ENCODE results near the gene ADAM20.
"Not testable (repeated sequence)": the region's sequence is repeated elsewhere in the genome, so short reads cannot be mapped to it uniquely, and the experiment has no call there.

The ADAM20 gene

DNA sequence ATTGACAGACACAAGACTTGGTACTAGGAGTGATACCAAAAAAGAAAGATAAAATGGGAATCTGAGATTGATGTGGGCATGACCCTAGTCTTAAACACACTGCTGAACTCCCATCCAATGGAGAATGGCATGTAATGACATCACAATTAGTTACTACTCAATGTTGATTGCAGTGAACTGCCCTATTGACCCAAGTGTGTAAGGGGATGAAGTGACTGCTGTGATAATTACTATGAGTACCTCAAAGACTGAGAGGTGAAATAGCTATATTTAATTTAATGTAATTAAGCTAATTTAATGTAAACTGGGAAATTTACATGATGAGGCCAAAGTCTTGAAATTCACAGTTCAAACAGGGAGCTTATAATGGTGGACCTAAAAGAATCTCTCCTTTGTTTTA, at the start of gene ADAM20:
Gene ADAM20, minus strand, starts transcription at position 101 of the 400 bp plus-strand sequence. CDS start 10,247 bp downstream, outside the sequence.
- no peak for DNase-seq (ENCODE audit: insufficient read length, low spot score)
- FAIRE-seq = no peak

GRCh38 chr14:70576891-70577290, 42.1 kb upstream of the ADAM20 start:
- DNase-seq (ENCODE audit: insufficient read length, low spot score) = no peak
- no peak for FAIRE-seq

DNA sequence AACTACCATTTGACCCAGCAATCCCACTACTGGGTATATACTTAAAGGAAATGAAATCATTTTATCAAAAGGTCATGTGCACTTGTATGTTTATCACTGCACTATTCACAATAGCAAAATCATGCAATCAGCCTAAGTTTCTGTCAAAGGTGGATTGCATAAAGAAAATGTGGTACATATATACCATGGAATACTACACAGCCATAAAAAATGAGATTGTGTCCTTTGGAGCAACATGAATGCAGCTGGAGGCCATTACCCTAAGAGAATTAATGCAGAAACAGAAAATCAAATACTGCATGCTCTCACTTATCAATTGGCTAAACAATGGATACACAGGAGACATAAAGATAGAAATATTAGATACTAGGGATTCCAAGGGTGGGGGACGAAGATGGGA, 38.2 kb upstream of the ADAM20 start:
- no peak for DNase-seq (ENCODE audit: insufficient read length, low spot score)
- FAIRE-seq = no peak

DNA sequence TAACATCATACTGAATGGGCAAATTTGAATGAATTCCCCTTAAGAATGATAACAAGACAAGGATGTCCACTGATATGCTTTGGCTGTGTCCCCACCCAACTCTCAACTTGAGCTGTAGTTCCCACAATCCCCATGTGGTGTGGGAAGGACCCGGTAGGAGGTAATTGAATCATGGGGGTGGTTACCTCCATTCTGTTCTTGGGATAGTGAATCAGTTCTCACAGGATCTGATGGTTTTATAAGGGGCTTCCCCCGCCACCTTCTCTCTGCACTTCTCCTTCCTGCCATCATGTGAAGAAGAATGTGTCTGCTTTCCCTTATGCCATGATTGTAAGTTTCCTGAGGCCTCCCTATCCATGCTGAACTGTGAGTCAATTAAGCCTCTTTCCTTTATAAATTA, 36.3 kb upstream of the ADAM20 start:
- FAIRE-seq = no peak
- no peak for DNase-seq (ENCODE audit: insufficient read length, low spot score)

DNA sequence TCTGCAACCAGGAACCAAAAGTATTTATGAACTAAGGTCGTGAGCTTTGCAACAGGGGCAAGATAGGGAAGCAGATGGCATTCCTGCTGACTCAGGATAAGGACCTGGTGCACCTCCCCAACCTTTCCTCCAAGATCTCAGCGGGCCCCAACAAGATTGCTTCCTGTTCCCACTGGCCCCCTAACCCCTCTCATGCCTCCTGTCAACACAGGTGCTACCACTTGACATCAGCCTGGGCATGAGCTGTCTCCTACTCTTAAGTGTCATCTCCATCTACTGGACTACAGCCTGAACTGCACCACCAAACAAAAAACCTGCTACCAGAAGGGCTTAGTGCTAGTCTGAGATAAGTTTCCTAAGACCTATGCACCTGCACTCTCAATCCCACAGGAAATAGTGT, 33.0 kb upstream of the ADAM20 start:
- DNase-seq (ENCODE audit: insufficient read length, low spot score) = peak; percentile 7
- peak; percentile 71 for FAIRE-seq

GRCh38 chr14:70563869-70564268, 29.1 kb upstream of the ADAM20 start:
- no peak for DNase-seq (ENCODE audit: insufficient read length, low spot score)
- FAIRE-seq = no peak

- FAIRE-seq (no peak), DNase-seq (ENCODE audit: insufficient read length, low spot score) (no peak)
These were observed 28.6 kb upstream of the ADAM20 start for GRCh38 chr14:70563417-70563816.

GRCh38 chr14:70558356-70558755, 23.6 kb upstream of the ADAM20 start:
- DNase-seq (ENCODE audit: insufficient read length, low spot score) = no peak
- no peak for FAIRE-seq

DNA sequence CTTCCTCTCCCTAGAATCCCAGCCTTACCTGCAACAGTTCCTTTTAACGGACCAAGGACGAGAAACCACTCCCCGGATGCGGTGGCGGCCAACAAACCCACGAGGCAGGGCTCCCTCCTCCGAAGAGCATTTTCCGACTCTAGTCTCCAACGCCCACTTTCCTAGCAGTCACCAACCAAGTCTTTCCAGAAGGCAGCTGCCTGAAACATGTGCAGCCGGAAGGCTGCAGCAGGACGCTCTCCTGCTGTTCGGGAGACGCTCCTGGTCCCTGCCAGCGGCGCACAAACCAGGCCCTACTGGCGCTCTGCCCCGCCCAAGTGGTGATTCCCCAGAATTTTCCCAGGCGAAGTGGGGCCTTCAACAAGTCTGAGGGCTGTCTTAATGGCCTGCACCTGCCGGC, 21.1 kb upstream of the ADAM20 start:
- DNase-seq (ENCODE audit: insufficient read length, low spot score) = no peak

DNA sequence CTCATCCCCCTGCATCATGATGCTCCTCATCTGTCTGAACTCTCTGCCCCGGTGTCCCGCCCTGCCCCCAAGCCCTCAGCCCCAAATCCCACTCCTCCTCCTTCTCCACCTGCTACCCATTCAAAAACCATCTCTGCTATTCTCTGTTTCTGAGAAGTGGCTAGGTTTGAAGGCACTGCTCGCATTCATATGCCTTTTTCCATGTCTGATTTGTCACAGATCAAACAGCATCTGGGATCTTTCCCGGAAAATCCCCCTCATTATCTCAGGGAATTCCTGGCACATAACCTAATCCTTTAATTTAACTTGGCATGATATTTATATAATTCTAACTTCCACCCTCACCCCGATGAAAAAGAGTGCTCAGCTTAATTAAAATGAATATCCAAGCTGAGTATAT, 3.3 kb upstream of the ADAM20 start:
- DNase-seq (ENCODE audit: insufficient read length, low spot score) = no peak

More for the DNA sequence above, 21.1 kb upstream of the ADAM20 start:
- no peak for FAIRE-seq

GRCh38 chr14:70536830-70537229, 2.0 kb upstream of the ADAM20 start:
- FAIRE-seq = no peak
- no peak for DNase-seq (ENCODE audit: insufficient read length, low spot score)

More for the DNA sequence above, 3.3 kb upstream of the ADAM20 start:
- FAIRE-seq = no peak

- DNase-seq (ENCODE audit: insufficient read length, low spot score) = no peak
- FAIRE-seq = no peak
These were observed 4.4 kb downstream of the ADAM20 start for GRCh38 chr14:70530417-70530816.

GRCh38 chr14:70527501-70528105, 7.2 kb downstream of the ADAM20 start:
- DNase-seq (ENCODE audit: insufficient read length, low spot score) = no peak

GRCh38 chr14:70525691-70526090, 9.1 kb downstream of the ADAM20 start:
- FAIRE-seq (no peak), DNase-seq (ENCODE audit: insufficient read length, low spot score) (no peak)

More at GRCh38 chr14:70527501-70528105, 7.2 kb downstream of the ADAM20 start:
- no peak for FAIRE-seq

GRCh38 chr14:70515811-70516210, 19.0 kb downstream of the ADAM20 start:
- DNase-seq (ENCODE audit: insufficient read length, low spot score) = no peak

GRCh38 chr14:70514168-70515069, 20.4 kb downstream of the ADAM20 start:
- no peak for FAIRE-seq

More at GRCh38 chr14:70515811-70516210, 19.0 kb downstream of the ADAM20 start:
- FAIRE-seq = no peak

GRCh38 chr14:70498191-70498590, 36.6 kb downstream of the ADAM20 start:
- no peak for FAIRE-seq
- no peak for DNase-seq (ENCODE audit: insufficient read length, low spot score)

More at GRCh38 chr14:70514168-70515069, 20.4 kb downstream of the ADAM20 start:
- DNase-seq (ENCODE audit: insufficient read length, low spot score) = no peak

- FAIRE-seq = no peak
- no peak for DNase-seq (ENCODE audit: insufficient read length, low spot score)
These were observed 45.1 kb downstream of the ADAM20 start for GRCh38 chr14:70489579-70490200.

DNA sequence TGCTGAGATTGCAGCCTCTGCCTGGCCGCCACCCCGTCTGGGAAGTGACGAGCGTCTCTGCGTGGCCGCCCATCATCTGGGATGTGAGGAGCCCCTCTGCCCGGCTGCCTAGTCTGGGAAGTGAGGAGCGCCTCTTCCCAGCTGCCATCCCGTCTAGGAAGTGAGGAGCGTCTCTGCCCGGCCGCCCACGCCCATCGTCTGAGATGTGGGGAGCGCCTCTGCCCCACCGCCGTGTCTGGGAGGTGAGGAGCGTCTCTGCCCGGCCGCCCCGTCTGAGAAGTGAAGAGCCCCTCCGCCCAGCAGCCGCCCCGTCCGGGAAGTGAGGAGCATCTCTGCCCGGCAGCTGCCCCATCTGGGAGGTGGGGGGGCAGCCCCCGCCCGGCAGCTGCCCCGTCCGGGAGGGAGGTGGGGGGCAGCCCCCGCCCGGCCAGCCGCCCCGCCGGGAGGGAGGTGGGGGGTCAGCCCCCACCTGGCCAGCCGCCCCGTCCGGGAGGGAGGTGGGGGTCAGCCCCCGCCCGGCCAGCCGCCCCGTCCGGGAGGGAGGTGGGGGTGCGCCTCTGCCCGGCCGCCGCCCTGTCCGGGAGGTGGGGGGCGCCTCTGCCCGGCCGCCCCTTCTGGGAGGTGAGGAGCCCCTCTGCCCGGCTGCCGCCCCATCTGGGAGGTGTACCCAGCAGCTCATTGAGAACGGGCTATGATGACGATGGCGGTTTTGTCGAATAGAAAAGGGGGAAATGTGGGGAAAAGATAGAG, 57.3 kb downstream of the ADAM20 start:
- not testable (repeated sequence) for DNase-seq (ENCODE audit: insufficient read length, low spot score); FAIRE-seq

GRCh38 chr14:70475459-70475858, 59.3 kb downstream of the ADAM20 start:
- DNase-seq (ENCODE audit: insufficient read length, low spot score); FAIRE-seq: not testable (repeated sequence)

- no peak for DNase-seq (ENCODE audit: insufficient read length, low spot score)
- no peak for FAIRE-seq
These were observed 61.0 kb downstream of the ADAM20 start for GRCh38 chr14:70473825-70474224.
